ENCODE results near the gene MIER1. TPM values are rescaled to one million over a fixed set of nuclear protein-coding genes. Genes with fewer than 3 reads are reported as not detected.

MIER1 gene
- total and polyA plus RNA-seq, 9 of the 15 experiments (the other 6 are each of a cell fraction or from before 2014, with no cell fraction given) = 13.9 to 34.8 (median 21.5) TPM

DNA sequence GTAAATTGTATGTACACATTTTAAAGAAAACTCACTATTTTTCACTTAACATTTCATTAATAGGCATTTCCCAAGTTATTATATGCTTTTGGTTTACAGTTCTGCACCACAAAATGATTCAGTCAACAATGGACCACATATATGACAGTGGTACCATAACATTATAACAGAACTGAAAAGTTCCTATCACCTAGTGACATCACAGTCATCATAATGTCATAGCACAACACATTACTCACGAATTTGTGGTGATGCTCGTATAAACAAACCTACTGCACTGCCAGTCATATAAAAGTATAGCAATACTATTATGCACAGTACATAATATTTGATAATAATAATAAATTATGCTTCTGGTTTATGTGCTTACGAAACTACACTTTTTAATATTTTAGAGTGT, 31.1 kb upstream of the MIER1 start:
- H3K4me3 ChIP-seq = no peak overlapping the region
- TF ChIP-seq, protein P1, sequence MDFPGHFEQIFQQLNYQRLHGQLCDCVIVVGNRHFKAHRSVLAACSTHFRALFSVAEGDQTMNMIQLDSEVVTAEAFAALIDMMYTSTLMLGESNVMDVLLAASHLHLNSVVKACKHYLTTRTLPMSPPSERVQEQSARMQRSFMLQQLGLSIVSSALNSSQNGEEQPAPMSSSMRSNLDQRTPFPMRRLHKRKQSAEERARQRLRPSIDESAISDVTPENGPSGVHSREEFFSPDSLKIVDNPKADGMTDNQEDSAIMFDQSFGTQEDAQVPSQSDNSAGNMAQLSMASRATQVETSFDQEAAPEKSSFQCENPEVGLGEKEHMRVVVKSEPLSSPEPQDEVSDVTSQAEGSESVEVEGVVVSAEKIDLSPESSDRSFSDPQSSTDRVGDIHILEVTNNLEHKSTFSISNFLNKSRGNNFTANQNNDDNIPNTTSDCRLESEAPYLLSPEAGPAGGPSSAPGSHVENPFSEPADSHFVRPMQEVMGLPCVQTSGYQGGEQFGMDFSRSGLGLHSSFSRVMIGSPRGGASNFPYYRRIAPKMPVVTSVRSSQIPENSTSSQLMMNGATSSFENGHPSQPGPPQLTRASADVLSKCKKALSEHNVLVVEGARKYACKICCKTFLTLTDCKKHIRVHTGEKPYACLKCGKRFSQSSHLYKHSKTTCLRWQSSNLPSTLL (IDR thresholded peaks at IDR 0.05) = no peak
- TF ChIP-seq HIVEP1 (CRISPR knock-in tag; IDR thresholded peaks at IDR 0.05) (no peak), TRIM24 (IDR thresholded peaks at IDR 0.05) (no peak), ZFPM2 (CRISPR knock-in tag; IDR thresholded peaks at IDR 0.05) (no peak), PCBP2 (IDR thresholded peaks at IDR 0.05; ENCODE audit: low read depth, low read length, poor library complexity, severe bottlenecking) (no peak), VEZF1 (CRISPR knock-in tag; IDR thresholded peaks at IDR 0.05) (no peak), SIN3A (IDR thresholded peaks at IDR 0.05; ENCODE audit: borderline replicate concordance in 2 of 2, control insufficient read depth in 1 of 2, low read depth in 2 of 2, low read length in 2 of 2) (no peak), KLF13 (tag; IDR thresholded peaks at IDR 0.05; ENCODE audit: borderline replicate concordance, low read depth) (no peak), SRF (CRISPR knock-in tag; IDR thresholded peaks at IDR 0.05) (no peak), LARP7 (IDR thresholded peaks at IDR 0.05) (no peak), ZNF707 (CRISPR knock-in tag; conservative IDR thresholded peaks at IDR 0.05) (no peak), TFAP4 (CRISPR knock-in tag; IDR thresholded peaks at IDR 0.05; ENCODE audit: borderline replicate concordance) (no peak), SMARCB1 (IDR thresholded peaks at IDR 0.05; ENCODE audit: insufficient read length, low read depth) (no peak), PPARD (CRISPR knock-in tag; IDR thresholded peaks at IDR 0.05) (no peak), ETS2 (tag; IDR thresholded peaks at IDR 0.05; ENCODE audit: borderline replicate concordance, poor library complexity, severe bottlenecking) (no peak)
- in situ Hi-C loops (cut with MboI) = no loop called here
- no peaks in the 10 kb centered on the region for H3K4me1 ChIP-seq (replicated peaks in 1 of 2; ENCODE audit: control insufficient read depth in 2 of 2, insufficient read depth in 2 of 2, low read length in 2 of 2)
- H2AFZ ChIP-seq (ENCODE audit: low read depth, low read length) = no peak overlapping the region
- DNase-seq (ENCODE audit: extremely low read depth in 1 of 4, low spot score in 3 of 4) (no peak), FAIRE-seq (no peak), ATAC-seq (no peak)
- no peaks in the 10 kb centered on the region for H3K79me2 ChIP-seq (ENCODE audit: control insufficient read depth, insufficient read depth, low read length)
- WGBS (ENCODE audit: insufficient coverage, low coverage, missing lambda C conversion rate) = 37% methylated on average over 3 of the region's 3 CpGs
- ChIA-PET POLR2A (no interaction called here), CTCF (ENCODE audit: low intra/inter-chr PET ratio) (no interaction called here)
- no peaks in the 10 kb centered on the region for H3K27me3 ChIP-seq (ENCODE audit: control insufficient read depth in 2 of 2, insufficient read depth in 2 of 2, low read length in 2 of 2)
- no peaks in the 10 kb centered on the region for H3K9me1 ChIP-seq (ENCODE audit: control insufficient read depth, insufficient read depth, low read length)
- intact Hi-C loops (cut with micrococcal nuclease) = no loop called here
- no peak overlapping the region for H3K4me2 ChIP-seq (ENCODE audit: insufficient read depth, low read length)
- H3K36me3 ChIP-seq (ENCODE audit: control insufficient read depth, insufficient read depth, low read length) = no peaks in the 10 kb centered on the region
- H3K9me3 ChIP-seq (replicated peaks; ENCODE audit: control insufficient read depth, insufficient read depth, low read depth, low read length) = no peaks in the 10 kb centered on the region
- no peaks in the 10 kb centered on the region for H4K20me1 ChIP-seq (replicated peaks; ENCODE audit: control insufficient read depth, insufficient read depth, low read length)
- H3K9ac ChIP-seq (ENCODE audit: insufficient read depth in 1 of 2, low read depth in 2 of 2, low read length in 2 of 2) = no peak overlapping the region
- BruUV-seq (replicated peaks) = no TSS peak
- no peak overlapping the region for H3K27ac ChIP-seq (ENCODE audit: extremely low read depth, low read depth, low read length)

All from K562 (cell line).